OCI-LY1 (cell line): ENCODE data around the gene NAA80.

Experiments
- CTCF ChIP-seq: fragments of 200-600 bp; sonication (generic), shearing (Covaris generic); IDR thresholded peaks from 2 replicates; pipeline ENCODE4 v1.5.1; 2017; ENCODE audit warnings: mild to moderate bottlenecking, antibody characterized with exemption, low read length, moderate library complexity, mixed read lengths
- EZH2 ChIP-seq: fragments of 200-600 bp; sonication (generic), shearing (Covaris generic); IDR thresholded peaks from 2 replicates; pipeline ENCODE4 v1.8.0; 2017; ENCODE audit warnings: borderline replicate concordance, mixed run types, mild to moderate bottlenecking, antibody characterized with exemption, low read length, moderate library complexity, mixed read lengths

- no peak for TF ChIP-seq CTCF
- TF ChIP-seq EZH2, result no peak
Observed at GRCh38 chr3:50248387-50248786, 50.8 kb downstream of the NAA80 start.
